ENCODE results near the gene ACBD6.
"Not testable (repeated sequence)": the region's sequence is repeated elsewhere in the genome, so short reads cannot be mapped to it uniquely, and the experiment has no call there.

ACBD6 gene

DNA sequence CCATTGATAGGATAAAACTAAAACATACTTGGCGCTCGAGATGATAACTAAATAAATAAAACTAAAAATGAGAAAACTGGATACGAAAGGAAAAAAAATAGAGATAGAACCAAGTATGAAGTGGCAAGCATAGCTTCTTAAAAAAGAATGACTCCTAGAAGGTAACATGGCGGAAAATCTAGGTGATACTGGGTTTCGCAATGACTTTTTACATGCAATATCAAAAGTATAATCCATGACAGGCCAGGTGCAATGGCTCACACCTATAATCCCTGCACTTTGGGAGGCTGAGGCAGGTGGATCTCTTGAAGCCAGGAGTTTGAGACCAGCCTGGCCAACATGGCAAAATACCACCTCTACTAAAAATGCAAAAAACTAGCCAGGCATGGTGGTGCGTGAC, 70.7 kb downstream of the ACBD6 start:
- H3K27me3 ChIP-seq (ENCODE audit: insufficient read depth, low read length), result no peaks in the 10 kb centered on the region
- no peak overlapping the region for H3K9ac ChIP-seq (ENCODE audit: low read depth, low read length)
- no peak overlapping the region for H3K4me3 ChIP-seq (ENCODE audit: low read length)
- peaks cover 18% of the 10 kb centered on the region for H3K4me1 ChIP-seq (ENCODE audit: insufficient read depth, low read length)
- no peak overlapping the region for H3K27ac ChIP-seq (ENCODE audit: low read length)
- no peaks in the 10 kb centered on the region for H3K36me3 ChIP-seq (ENCODE audit: insufficient read depth, low read depth, low read length)
- H3K9me3 ChIP-seq (ENCODE audit: insufficient read depth, low read depth, low read length), result no peaks in the 10 kb centered on the region; the same call in 1 of the 2 replicates

- H3K9me3 ChIP-seq (ENCODE audit: insufficient read depth, low read depth, low read length), result no peaks in the 10 kb centered on the region; the same call in 1 of the 2 replicates
- peaks cover 26% of the 10 kb centered on the region for H3K4me1 ChIP-seq (ENCODE audit: insufficient read depth, low read length)
- no peak overlapping the region for H3K27ac ChIP-seq (ENCODE audit: low read length)
- H3K9ac ChIP-seq (ENCODE audit: low read depth, low read length), result no peak overlapping the region
- no peaks in the 10 kb centered on the region for H3K27me3 ChIP-seq (ENCODE audit: insufficient read depth, low read length)
- H3K4me3 ChIP-seq (ENCODE audit: low read length), result no peak overlapping the region
- H3K36me3 ChIP-seq (ENCODE audit: insufficient read depth, low read depth, low read length), result no peaks in the 10 kb centered on the region
These were observed 73.3 kb downstream of the ACBD6 start for GRCh38 chr1:180428782-180429695.

DNA sequence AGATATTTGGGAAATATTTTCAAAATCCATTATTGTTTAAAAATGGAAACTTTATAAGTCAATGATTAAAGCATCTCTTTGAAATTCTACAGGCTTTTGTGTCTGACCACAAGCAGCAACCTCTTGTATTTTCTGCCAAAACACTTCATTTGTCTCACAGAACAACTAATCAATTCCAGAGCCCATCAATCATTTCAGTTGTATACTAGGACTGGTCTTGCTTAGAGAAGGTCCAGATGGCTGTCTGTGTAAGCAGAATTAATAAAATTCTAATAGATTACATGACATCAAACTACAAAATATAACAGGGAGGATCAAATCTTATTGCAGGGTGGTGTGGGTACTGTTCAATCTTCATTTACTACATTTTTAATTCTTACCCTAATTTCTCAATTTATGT, 76.4 kb downstream of the ACBD6 start:
- peaks cover 11% of the 10 kb centered on the region for H3K4me1 ChIP-seq (ENCODE audit: insufficient read depth, low read length)
- H3K9ac ChIP-seq (ENCODE audit: low read depth, low read length), result no peak overlapping the region
- H3K27me3 ChIP-seq (ENCODE audit: insufficient read depth, low read length), result no peaks in the 10 kb centered on the region
- H3K36me3 ChIP-seq (ENCODE audit: insufficient read depth, low read depth, low read length), result no peaks in the 10 kb centered on the region
- no peaks in the 10 kb centered on the region for H3K9me3 ChIP-seq (ENCODE audit: insufficient read depth, low read depth, low read length)
- H3K4me3 ChIP-seq (ENCODE audit: low read length), result no peak overlapping the region
- no peak overlapping the region for H3K27ac ChIP-seq (ENCODE audit: low read length)

DNA sequence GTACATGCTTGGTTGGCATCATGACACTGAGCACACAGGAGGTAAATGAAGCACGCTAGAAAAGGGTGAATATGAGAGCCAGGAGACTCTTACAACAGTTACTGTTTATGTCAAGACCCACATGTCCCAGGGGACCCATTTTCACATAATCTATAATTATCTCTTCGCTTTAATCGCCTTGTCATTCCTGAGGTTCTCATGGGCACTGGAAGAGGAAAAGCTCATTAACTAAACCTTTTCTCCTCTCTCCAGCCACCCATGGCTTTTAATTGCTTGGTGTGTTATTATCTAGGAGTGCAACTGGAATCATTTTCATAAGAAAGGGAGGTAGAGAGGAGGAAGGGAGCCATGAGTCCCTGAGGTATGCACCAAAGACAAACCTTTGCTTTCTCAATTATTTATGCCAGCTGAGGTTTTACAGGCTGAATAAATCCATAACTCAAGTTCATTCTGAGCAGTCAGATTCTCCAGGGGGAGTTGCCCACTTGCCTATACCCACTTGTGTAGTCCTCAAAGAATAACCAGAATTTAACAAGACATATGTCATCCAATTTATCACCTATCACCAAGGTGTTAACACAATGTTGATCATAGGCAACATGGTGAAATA, 77.4 kb downstream of the ACBD6 start:
- H3K36me3 ChIP-seq (ENCODE audit: insufficient read depth, low read depth, low read length), result no peaks in the 10 kb centered on the region
- no peak overlapping the region for H3K9ac ChIP-seq (ENCODE audit: low read depth, low read length)
- no peak overlapping the region; the same call in 1 of the 2 replicates for H3K4me3 ChIP-seq (ENCODE audit: low read length)
- no peak overlapping the region for H3K27ac ChIP-seq (ENCODE audit: low read length)
- H3K27me3 ChIP-seq (ENCODE audit: insufficient read depth, low read length), result no peaks in the 10 kb centered on the region
- H3K9me3 ChIP-seq (ENCODE audit: insufficient read depth, low read depth, low read length), result no peaks in the 10 kb centered on the region
- H3K4me1 ChIP-seq (ENCODE audit: insufficient read depth, low read length), result peaks cover 11% of the 10 kb centered on the region

DNA sequence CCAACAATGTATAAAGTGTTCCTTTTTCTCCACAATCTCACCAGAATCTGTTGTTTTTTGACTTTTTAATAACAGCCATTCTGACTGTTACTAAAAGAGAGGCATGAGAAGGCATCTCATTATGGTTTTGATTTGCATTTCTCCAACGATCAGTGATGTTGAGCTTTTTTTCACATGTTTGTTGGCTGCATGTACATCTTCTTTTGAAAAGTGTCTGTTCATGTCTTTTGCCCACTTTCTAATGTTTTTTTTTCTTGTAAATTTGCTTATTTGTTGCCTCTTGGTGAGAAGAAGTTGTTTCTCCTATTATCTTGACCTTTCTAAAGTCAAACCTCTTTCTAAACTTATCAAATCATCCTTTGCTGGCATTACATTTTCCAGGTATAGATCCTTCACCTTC, 80.8 kb downstream of the ACBD6 start:
- no peaks in the 10 kb centered on the region for H3K27me3 ChIP-seq (ENCODE audit: insufficient read depth, low read length)
- H3K9ac ChIP-seq (ENCODE audit: low read depth, low read length), result no peak overlapping the region
- H3K9me3 ChIP-seq (ENCODE audit: insufficient read depth, low read depth, low read length), result no peaks in the 10 kb centered on the region
- no peak overlapping the region for H3K27ac ChIP-seq (ENCODE audit: low read length)
- H3K36me3 ChIP-seq (ENCODE audit: insufficient read depth, low read depth, low read length), result no peaks in the 10 kb centered on the region
- peaks cover 11% of the 10 kb centered on the region for H3K4me1 ChIP-seq (ENCODE audit: insufficient read depth, low read length)
- H3K4me3 ChIP-seq (ENCODE audit: low read length), result no peak overlapping the region

- H3K27ac ChIP-seq (ENCODE audit: low read length); H3K27me3 ChIP-seq (ENCODE audit: insufficient read depth, low read length); H3K36me3 ChIP-seq (ENCODE audit: insufficient read depth, low read depth, low read length); H3K9me3 ChIP-seq (ENCODE audit: insufficient read depth, low read depth, low read length); H3K4me3 ChIP-seq (ENCODE audit: low read length); H3K9ac ChIP-seq (ENCODE audit: low read depth, low read length): not testable (repeated sequence)
- peaks cover 11% of the 10 kb centered on the region for H3K4me1 ChIP-seq (ENCODE audit: insufficient read depth, low read length)
These were observed 81.2 kb downstream of the ACBD6 start for GRCh38 chr1:180421145-180421544.

DNA sequence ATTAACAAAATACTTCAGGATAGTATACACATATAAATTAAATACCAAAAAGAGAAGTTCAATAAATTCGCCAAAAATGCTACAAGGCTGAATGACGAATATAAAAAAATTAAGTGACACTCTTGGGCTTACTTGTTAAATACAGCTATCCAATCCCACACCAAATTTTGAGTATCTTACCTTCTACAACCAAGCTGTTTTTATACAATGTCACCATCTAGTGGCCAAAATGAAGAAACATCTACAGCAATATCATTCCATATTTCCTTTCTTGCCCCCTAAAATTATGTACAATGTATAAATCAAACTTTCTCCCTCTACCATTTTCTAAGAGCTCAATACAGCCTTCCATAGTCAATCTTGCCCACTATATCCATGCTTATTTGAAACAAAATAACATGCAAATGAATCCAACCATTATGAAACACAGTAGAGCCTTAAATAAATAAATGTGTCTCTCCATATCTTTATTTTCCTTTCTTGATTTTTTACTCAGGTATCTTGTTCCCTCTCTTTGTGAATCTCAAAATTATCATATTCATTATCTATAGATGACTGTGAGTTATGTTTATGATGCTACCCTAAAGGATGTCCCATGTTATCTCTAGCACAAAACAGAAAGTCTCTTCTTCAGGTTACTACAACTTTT, 86.3 kb downstream of the ACBD6 start:
- Histone ChIP-seq H3K27ac (ENCODE audit: low read length) (no peak overlapping the region), H3K27me3 (ENCODE audit: insufficient read depth, low read length) (no peaks in the 10 kb centered on the region), H3K36me3 (ENCODE audit: insufficient read depth, low read depth, low read length) (peaks cover 7% of the 10 kb centered on the region; the same call in 1 of the 2 replicates), H3K4me3 (ENCODE audit: low read length) (no peak overlapping the region), H3K4me1 (ENCODE audit: insufficient read depth, low read length) (no peaks in the 10 kb centered on the region), H3K9me3 (ENCODE audit: insufficient read depth, low read depth, low read length) (no peaks in the 10 kb centered on the region), H3K9ac (ENCODE audit: low read depth, low read length) (no peak overlapping the region)

GRCh38 chr1:180415236-180415848, 87.0 kb downstream of the ACBD6 start:
- Histone ChIP-seq H3K9ac (ENCODE audit: low read depth, low read length) (no peak overlapping the region), H3K27me3 (ENCODE audit: insufficient read depth, low read length) (no peaks in the 10 kb centered on the region), H3K36me3 (ENCODE audit: insufficient read depth, low read depth, low read length) (peaks cover 9% of the 10 kb centered on the region; the same call in 1 of the 2 replicates), H3K4me1 (ENCODE audit: insufficient read depth, low read length) (no peaks in the 10 kb centered on the region), H3K4me3 (ENCODE audit: low read length) (no peak overlapping the region), H3K9me3 (ENCODE audit: insufficient read depth, low read depth, low read length) (no peaks in the 10 kb centered on the region), H3K27ac (ENCODE audit: low read length) (no peak overlapping the region)

- H3K9me3 ChIP-seq (ENCODE audit: insufficient read depth, low read depth, low read length), result no peaks in the 10 kb centered on the region
- no peaks in the 10 kb centered on the region for H3K4me1 ChIP-seq (ENCODE audit: insufficient read depth, low read length)
- no peaks in the 10 kb centered on the region for H3K27me3 ChIP-seq (ENCODE audit: insufficient read depth, low read length)
- no peak overlapping the region for H3K27ac ChIP-seq (ENCODE audit: low read length)
- H3K36me3 ChIP-seq (ENCODE audit: insufficient read depth, low read depth, low read length), result peaks cover 13% of the 10 kb centered on the region; the same call in 1 of the 2 replicates
- H3K4me3 ChIP-seq (ENCODE audit: low read length), result no peak overlapping the region
- no peak overlapping the region for H3K9ac ChIP-seq (ENCODE audit: low read depth, low read length)
These were observed 89.8 kb downstream of the ACBD6 start for GRCh38 chr1:180412583-180412982.

GRCh38 chr1:180408128-180408527, 94.2 kb downstream of the ACBD6 start:
- not testable (repeated sequence) for H3K4me1 ChIP-seq (ENCODE audit: insufficient read depth, low read length); H3K27me3 ChIP-seq (ENCODE audit: insufficient read depth, low read length); H3K9ac ChIP-seq (ENCODE audit: low read depth, low read length); H3K4me3 ChIP-seq (ENCODE audit: low read length); H3K27ac ChIP-seq (ENCODE audit: low read length); H3K9me3 ChIP-seq (ENCODE audit: insufficient read depth, low read depth, low read length)
- peaks cover 11% of the 10 kb centered on the region; the same call in 1 of the 2 replicates for H3K36me3 ChIP-seq (ENCODE audit: insufficient read depth, low read depth, low read length)

GRCh38 chr1:180407051-180407450, 95.3 kb downstream of the ACBD6 start:
- no peaks in the 10 kb centered on the region for H3K27me3 ChIP-seq (ENCODE audit: insufficient read depth, low read length)
- H3K9ac ChIP-seq (ENCODE audit: low read depth, low read length), result no peak overlapping the region
- no peaks in the 10 kb centered on the region for H3K9me3 ChIP-seq (ENCODE audit: insufficient read depth, low read depth, low read length)
- H3K36me3 ChIP-seq (ENCODE audit: insufficient read depth, low read depth, low read length), result peaks cover 7% of the 10 kb centered on the region; the same call in 1 of the 2 replicates
- H3K27ac ChIP-seq (ENCODE audit: low read length), result no peak overlapping the region
- no peaks in the 10 kb centered on the region for H3K4me1 ChIP-seq (ENCODE audit: insufficient read depth, low read length)
- no peak overlapping the region for H3K4me3 ChIP-seq (ENCODE audit: low read length)
